Measurements from ENCODE around the gene LRMDA.
"Not testable (repeated sequence)": the region's sequence is repeated elsewhere in the genome, so short reads cannot be mapped to it uniquely, and the experiment has no call there.

Gene LRMDA

GRCh38 chr10:76115471-76116155, 684.2 kb downstream of the LRMDA start:
- no peak for DNase-seq

- no peak for DNase-seq
Measured at GRCh38 chr10:76116523-76116922, 685.1 kb downstream of the LRMDA start.

- no peak for DNase-seq
Measured at GRCh38 chr10:76117949-76118348, 686.5 kb downstream of the LRMDA start.

DNA sequence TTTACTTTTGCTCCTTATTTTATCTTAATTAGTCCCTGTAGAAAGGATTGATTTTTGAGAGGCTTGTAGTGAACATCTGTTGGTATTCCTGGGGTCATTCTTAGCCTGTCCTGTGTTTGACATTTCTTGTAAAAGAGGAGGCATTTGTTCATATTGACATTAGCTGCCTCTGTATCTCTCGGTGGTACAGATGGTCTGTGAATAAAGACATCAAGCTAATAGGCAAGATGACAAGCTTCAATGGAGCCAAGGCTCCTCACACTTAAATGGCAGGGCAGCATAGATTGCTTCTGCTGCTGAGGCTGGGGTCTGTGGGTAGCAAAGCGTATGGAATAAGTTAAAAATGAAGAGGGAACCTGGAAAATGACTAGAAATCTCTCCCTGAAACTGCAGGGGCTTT, 687.6 kb downstream of the LRMDA start:
- no peak for DNase-seq

- DNase-seq: no peak
Measured at GRCh38 chr10:76119515-76119914, 688.1 kb downstream of the LRMDA start.

GRCh38 chr10:76122056-76122455, 690.6 kb downstream of the LRMDA start:
- no peak for DNase-seq

DNA sequence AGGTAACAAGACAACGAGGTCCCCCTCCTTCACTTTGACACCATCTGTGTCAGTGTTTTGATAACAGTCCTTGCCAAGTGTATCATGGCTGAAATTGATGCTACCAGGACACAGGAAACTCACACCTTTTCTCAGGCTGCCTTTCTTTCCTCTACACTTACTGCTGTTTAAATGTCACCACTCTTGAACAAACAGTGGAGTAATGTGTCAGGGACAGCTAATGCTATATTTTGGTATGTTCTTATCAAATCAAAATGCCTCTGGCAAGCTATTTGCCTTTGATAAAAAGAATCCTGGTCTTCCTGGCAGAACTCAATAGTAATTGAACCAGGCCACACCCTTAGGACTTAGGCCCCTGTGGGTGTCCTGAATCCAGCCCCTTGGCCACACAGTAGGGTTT, 692.9 kb downstream of the LRMDA start:
- DNase-seq: no peak

DNA sequence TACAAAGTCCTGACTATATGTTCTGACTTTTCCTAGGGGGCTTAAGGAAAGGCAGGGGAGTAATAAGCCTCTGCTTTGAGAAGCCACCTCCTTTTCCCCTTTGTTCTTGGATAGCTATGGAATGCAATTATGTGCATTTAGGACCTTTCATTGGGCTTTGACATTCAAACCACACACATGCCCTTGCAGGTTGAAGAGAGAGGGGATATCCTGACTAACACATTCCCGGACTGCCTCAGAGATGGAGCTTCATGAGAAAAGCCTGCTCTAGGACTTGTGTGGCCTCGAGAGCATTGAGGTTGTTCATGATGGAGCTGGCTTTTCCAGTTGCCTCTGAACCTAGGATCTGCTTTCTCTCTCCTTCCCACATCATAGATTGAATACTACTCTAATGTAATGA, 694.5 kb downstream of the LRMDA start:
- no peak for DNase-seq

GRCh38 chr10:76126607-76127527, 695.4 kb downstream of the LRMDA start:
- no peak for DNase-seq

- no peak for DNase-seq
Measured at GRCh38 chr10:76127984-76128589, 696.7 kb downstream of the LRMDA start.

DNA sequence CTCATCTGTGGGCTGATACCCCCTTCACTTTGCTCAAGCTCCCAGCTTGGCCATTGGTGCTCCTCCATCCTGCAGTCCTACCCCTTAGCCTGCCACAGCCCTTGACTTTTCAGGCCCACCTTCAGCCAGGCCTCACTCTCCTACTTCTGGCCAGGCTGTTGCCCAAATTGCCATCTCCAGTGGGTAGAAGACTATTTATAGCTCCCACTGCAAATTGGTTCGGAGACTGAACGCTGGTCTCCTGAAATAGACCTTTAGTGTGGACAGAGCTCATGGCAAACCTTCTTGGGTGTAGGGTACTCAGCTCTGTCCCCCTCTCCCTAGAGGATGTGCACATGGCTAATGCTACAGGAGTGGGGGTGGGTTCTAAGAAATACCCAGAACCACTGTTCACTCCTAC, 697.8 kb downstream of the LRMDA start:
- DNase-seq: no peak

GRCh38 chr10:76130892-76131291, 699.5 kb downstream of the LRMDA start:
- no peak for DNase-seq

- DNase-seq: no peak
Measured at GRCh38 chr10:76133597-76134255, 702.3 kb downstream of the LRMDA start.

- DNase-seq: no peak
Measured at GRCh38 chr10:76136961-76137360, 705.5 kb downstream of the LRMDA start.

DNA sequence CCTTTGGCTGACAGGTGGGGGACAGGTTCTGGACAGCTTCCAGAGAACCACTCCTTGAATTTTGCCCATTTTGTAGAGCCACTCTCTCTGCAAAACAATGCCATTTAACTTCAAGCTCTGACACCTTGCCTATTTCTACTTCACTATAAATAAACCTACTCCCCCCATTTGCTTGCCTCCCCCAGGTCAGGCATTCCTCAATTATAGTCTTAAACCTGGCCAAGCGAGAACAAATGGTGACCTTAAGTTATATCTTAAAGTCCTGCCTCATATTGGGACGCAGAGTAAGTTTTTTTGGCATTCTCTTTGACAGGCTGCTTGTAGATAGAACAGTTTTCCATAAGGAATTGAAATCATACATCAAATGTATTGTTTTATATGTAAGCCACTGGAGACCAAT, 706.9 kb downstream of the LRMDA start:
- no peak for DNase-seq

- no peak for DNase-seq
Measured at GRCh38 chr10:76138906-76139305, 707.5 kb downstream of the LRMDA start.

DNA sequence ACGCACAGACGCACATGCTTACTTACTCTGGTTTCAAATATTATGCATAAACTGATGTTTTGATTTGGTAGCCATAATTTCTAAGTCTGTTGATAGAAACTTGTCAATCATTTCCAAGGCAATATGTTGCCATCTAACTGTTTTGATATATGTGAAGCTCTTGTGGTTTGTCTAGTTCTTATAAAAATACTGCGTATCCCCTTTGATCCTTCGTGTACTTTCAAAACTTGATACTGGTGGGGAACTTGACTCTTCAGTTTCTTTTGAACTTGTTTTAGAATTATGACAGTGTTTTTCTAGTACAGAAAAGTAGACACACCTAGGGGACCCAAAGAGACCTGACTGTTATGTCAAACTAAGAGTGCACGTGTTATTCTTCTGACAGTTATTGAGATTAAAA, 708.0 kb downstream of the LRMDA start:
- DNase-seq: no peak

GRCh38 chr10:76141376-76141775, 710.0 kb downstream of the LRMDA start:
- no peak for DNase-seq

GRCh38 chr10:76148217-76148616, 716.8 kb downstream of the LRMDA start:
- DNase-seq: not testable (repeated sequence)

DNA sequence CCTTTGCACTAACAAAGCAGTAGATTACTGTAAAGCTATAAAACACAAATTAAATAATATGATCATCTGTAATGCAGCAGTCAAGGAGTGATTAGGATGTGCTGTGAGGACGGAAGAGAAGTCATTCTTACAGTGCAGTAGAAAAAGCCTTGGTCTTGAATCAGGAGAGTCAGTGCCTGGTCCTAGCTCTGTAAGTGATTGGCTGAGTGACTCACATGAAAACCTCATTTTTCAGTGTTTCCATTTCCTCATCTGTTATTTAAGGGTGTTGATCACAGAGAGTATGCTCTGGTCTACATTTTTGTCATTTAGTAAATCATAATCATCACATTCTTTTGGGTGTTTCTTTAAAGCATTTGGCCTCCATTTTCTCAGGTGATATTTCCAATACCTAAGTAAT, 717.8 kb downstream of the LRMDA start:
- no peak for DNase-seq

GRCh38 chr10:76149602-76150138, 718.2 kb downstream of the LRMDA start:
- no peak for DNase-seq

DNA sequence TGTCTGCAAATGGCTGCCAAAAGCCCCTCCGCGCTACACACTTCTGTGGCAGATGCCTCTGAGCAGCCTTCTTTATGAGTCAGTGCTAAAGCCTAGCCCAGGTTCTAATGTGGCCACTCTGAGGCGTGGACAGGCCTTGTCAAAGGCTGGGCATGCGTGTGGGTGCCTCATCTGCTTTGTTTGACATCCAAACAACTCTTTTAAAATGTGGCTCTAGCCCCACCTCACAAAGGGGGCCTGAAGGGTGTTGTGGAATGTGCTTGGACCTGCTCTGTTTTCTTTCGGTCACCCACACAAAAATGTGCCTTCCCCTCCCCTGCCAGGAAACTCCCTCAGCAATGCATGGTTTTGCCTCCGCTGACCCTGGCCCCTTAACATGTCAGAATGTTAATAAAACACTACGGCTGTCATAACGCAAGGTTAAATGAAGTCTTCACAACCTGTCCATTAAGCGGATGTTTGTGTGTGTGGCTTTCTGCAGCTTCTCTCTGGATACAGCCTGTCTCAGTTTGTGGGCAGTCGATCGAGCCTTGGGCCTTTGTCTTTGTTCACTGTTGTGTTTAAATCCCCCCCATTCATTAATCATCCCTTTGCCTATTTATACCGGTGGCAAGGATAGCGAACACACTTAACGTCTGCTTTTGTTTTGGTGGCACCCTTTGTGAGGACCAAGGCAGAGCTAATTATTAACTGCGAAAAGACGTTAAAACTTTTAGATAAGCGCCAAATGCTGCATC, 718.9 kb downstream of the LRMDA start:
- DNase-seq: no peak
